HG03196 (cell line): ENCODE measurements around the gene TNFAIP8.

Experiments
- ATAC-seq: cut with Tn5 transposase; IDR thresholded peaks from one replicate; pipeline ENCODE4 v1.9.1; 2021; ENCODE audit not compliant: unreplicated experiment

The TNFAIP8 gene

DNA sequence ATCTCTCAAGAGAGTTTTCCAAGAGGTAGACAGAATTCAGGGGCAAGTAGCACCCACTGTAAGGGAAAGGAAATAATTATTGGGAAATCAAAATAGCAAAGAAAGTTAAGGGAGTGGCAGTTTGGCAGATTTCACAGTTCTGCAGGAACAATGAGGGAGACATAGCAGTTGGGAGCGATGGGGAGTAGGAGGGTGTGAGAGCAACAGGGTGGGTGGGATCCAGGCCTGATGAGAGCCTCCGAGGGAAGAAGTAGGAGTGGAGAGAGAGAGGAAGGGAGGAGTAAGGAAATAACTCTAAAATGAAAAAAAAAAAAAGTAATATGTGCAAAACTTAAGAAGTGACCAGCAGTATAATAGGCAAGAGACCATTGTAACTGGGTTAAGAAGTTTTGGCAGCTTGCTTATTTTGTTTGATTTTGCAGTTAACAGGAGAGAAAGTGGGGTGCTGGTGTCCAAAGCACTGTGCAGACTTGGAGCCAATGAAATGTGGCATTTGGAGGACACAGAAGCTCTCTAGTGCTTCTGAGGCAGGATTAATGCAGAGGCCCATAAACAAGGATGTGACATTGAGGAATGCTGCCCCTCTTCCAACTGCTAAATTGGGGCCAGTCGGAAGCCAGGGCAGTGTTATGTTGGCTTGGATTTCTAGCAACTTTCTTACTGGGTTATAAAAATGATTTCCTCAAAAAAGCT lies 10.2 kb downstream of the TNFAIP8 start:
- no peak for ATAC-seq

DNA sequence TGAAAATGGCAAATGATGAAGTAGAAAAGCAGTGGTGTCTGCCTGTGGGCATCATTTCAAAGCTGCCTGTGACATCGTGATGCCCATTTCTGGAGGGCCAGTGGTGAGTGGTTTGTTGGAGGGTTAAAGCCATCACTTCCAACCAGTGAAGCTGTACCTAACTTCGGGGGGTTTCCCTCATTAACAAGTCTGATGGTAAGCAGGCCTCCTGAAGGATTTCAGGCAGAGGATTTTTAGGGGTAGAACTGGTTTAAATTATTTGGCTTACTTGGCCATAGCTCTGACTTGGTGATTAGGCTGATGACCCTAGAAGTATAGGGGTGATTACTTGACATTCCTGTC lies 10.7 kb downstream of the TNFAIP8 start:
- peak; percentile 32 for ATAC-seq

GRCh38 chr5:119367502-119368237 lies 11.9 kb downstream of the TNFAIP8 start:
- ATAC-seq: peak; percentile 82

DNA sequence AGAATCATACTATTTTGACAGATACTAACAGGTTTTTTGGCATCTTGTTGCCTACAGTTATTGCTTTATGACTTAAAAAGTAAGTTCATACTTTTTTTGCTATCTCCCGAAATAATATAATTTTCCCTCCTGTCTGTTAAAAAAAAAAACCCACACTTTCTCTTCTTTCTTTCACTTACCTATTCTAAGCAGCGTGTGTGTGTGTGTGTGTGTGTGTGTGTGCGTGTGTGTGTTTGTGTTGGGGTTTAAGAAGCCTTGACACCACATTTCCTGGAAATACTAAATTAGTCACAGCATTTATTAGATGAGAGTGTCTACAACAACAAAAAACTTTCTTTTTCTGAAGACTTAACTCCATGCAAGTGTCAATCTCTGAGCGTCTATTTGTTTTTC lies 12.4 kb downstream of the TNFAIP8 start:
- no peak for ATAC-seq

DNA sequence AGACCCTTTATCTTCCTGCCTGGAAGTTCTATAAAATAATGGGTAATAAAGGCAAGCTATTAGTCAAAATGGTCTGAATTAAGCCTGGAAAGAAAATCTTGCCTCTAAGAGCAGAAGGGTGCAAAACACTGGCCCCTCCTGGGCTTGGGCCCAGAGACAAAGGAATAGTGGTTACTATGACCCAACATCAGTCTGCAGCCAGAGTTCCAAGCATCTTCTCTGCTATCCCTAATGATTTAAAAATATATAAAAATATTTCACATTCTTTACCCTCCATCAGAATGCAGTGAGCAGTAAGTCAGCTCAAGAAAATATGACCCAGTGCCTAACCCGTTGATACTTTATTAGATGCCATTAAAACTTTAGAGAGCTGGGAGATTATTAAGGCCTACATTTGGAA lies 14.7 kb downstream of the TNFAIP8 start:
- ATAC-seq: no peak

DNA sequence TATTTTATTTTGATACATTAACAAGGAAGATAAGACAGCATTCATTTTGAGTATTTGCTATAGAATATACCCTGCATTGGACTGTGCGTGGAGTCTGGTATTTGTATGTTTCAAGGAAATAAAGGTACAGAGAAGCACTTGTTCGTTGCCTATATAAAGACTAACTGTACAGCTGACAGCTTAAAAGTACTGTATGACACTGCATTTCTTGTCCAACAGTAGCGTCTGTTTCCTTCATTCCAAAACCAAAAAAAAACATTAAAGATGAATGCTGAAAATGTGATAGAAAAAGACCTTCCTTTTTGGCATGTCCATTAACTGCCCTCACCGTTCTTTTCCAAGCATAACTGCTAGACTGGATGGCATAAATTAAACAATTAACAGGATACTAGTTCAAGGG lies 15.3 kb downstream of the TNFAIP8 start:
- no peak for ATAC-seq

GRCh38 chr5:119373449-119373858 lies 17.6 kb downstream of the TNFAIP8 start:
- ATAC-seq: peak; percentile 73

DNA sequence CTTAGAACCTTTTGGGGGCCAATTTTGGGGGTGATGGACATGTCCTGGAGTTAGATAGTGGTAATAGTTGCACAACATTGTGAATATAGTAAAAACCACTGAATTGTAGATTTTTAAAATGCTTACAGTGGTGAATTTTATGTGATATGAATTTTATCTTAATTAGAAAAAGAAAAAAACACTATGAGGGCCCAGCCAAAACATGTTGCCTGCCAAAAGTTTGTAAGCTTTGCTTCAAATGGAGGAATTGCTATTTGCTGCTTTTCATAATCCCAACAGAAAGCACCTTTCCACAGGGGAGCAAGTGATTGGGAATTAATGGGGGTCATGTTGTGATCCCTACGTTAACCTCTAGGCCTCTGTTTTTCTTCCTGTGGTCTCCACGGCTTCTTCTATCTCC lies 19.1 kb downstream of the TNFAIP8 start:
- no peak for ATAC-seq

DNA sequence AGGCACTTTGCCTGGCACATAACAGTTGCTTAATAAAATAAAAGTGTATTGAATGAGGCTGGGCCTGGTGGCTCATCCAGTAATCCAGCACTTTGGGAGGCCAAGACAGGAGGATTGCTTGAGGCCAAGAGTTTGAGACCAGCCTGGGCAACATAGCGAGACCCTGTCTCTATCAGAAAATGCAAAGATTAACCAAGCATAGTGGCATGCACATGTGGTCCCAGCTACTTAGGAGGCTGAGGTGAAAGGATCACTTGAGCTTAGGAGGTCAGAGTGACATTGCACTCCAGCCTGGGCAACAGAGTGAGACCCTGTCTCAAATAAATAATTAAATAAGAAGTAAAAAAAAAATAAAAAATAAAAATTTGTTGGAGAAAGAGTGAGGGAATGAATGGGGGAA lies 21.2 kb downstream of the TNFAIP8 start:
- no peak for ATAC-seq

DNA sequence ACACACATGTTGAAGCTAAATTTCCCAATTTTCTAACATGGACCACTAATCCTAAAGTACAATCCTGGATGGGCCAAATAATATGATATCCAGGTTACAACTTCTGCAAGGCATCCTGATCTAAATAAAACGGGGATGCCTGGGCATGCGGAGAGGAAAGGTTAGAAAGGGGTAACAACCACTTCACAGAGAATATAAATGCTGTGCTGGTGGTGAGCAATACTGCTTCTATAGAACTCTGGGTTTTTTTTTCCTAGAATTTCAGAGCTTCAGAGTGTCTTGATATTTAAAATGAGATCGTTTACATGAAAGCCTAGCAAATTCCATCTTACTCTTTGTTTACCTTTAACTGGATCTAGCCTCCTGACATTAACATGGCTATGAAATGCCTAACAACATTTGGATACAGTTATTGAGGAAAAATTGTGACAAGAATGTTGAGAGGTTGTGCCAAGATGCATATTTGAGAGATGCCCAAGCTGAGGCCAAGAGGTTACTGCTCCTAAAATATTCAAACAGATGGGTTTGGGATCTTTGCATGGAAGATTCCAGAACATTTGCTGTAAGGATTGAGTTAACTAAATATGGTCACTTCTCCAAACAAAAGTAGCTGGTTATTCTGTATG lies 22.4 kb downstream of the TNFAIP8 start:
- ATAC-seq: no peak

DNA sequence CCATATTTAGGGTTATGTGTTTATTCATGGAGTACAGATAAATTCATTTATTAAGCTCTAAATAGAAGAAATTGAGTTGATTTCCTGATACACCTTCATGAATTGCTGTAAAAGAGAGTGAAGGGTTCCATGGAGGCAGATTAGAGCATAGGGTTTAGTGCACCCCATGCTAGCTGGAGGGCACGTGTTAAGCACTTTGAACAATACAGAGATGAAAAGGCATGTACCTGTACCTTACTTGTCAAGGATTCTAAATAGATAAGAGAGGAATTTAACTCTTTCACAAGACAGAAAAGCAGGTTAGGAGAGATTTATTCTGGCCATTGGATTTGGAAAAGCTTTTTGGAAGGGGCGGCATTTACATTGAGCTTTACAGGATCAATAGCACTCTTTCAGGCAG lies 23.3 kb downstream of the TNFAIP8 start:
- no peak for ATAC-seq

- ATAC-seq: no peak
Observed at GRCh38 chr5:119379942-119380547, 24.2 kb downstream of the TNFAIP8 start.

DNA sequence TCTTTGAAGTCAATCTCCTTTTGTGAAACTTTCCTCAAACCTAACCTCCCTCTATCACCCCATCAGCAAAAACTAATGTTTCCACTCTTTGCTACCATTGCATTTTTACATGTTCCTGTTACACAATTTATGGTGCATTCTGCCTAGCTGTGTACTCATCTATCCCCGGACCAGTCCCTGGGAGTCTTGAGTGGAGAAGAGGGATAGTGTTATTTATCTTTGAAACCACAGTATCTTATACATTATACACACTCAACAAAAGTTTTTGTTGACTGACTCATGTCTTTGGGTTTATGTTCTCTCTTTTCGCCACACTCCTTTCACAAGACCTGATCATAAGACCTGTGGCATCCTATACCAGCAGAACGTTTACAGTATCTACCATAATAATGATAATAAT lies 26.4 kb downstream of the TNFAIP8 start:
- ATAC-seq: no peak

- ATAC-seq: no peak
Observed at GRCh38 chr5:119383008-119383407, 27.2 kb downstream of the TNFAIP8 start.

- ATAC-seq: no peak
Observed at GRCh38 chr5:119385136-119385535, 29.3 kb downstream of the TNFAIP8 start.

DNA sequence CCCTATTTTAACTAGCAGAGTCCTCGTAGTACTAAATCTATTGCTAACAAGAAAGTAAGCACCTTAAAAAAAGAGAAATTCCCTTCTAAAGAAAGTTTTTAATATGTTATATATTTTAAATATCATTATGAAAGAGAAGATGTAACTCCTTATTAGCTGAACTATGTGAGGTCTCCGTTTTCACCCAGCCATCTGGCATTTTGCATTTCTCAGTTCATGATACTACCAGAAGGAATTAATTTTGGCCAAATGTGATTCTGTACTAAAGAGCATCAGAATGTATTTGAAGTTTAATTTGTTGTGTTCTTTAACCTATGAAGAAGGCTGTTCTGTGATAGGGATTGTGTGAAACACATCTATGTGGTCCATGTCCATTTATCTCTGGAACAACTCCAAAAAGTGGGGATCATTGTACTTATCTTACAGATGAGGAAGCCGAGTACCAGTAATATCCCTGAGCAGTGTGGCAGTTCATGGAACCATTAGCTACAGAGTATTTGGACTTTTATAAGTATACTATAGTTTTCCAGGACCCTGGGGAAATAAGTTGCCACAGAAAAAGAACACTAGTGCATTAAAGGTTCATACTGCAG lies 29.8 kb downstream of the TNFAIP8 start:
- ATAC-seq: no peak

DNA sequence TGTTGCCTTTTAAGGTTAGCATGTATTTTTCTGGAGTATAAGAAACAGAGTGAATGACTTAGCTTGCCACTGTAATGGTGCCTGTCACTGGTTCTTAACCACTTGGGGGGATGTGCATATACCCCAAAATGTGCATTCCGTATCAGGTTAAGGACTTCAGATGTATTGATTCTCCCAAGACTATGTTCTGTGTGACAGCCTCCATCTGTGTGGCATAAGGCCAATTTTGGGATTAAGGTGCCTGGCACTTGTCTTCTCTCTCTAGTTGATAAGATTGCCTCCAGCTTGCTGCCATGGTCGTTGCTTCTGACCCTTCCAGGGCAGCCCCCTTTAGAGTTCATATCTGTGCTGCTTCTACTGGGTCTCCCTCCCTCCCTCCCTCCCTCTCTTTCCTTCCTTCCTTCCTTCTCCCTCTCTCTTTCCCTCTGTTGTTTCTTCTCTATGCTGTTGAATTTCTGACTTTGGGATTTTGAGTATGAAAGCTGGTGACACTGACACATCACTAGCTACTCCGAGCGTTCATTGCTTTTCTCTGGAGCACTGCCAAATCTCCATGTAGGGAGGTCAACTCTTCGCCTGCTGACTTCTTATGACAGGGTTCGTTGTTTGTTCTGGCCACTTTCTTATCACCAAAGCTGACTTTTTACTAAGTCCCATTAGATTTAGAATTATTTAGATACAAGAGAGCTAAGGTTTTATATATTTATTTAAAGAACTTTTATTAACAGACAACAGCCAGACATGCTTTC lies 31.0 kb downstream of the TNFAIP8 start:
- no peak for ATAC-seq

GRCh38 chr5:119387945-119388618 lies 32.3 kb downstream of the TNFAIP8 start:
- ATAC-seq: no peak

DNA sequence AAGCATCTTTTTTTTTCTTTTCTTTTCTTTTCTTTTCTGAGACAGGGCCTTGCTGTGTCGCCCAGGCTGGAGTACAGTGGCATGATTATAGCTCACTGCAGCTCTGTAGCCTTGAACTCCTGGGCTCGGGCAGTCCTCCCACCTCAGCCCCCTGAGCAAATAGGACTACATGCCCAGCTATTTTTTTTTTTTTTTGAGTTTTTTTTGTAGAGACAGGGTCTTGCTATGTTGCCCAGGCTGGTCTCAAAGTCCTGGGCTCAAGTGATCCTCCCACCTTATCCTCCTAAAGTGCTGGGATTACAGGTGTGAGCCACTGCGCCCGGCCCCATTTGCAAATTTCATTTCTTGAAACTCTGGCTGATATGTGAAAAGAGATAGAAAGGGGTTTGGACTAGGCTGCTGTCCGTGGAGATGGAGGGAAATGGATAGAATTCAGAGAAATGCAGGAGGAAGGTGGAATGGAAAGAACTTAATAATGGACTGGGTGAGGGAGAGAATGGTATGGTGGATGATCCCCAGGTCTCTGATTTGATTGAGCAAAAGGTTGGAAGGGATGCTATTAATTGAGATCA lies 32.9 kb downstream of the TNFAIP8 start:
- ATAC-seq: no peak
